Esophagus (tissue), 2 donors: ENCODE data around the gene MUC2. TPM values are rescaled to one million over a fixed set of nuclear protein-coding genes. Genes with fewer than 3 reads are reported as not detected.

Experiments
- H3K27ac ChIP-seq, 2 donors: one replicate each; pipeline ENCODE4 v1.5.1; 2013; ENCODE audit warnings: low read depth in 2 of 2, mild to moderate bottlenecking in 2 of 2, inconsistent platforms in 1 of 2, low read length in 1 of 2, moderate library complexity in 1 of 2
- H3K27me3 ChIP-seq, 2 donors: one replicate each; pipeline ENCODE4 v1.6.1; 2013; ENCODE audit warnings: low read length in 2 of 2, control low read depth in 1 of 2, mild to moderate bottlenecking in 1 of 2; ENCODE audit not compliant: insufficient read depth in 2 of 2, control insufficient read depth in 1 of 2
- H3K36me3 ChIP-seq, 2 donors: one replicate each; pipeline ENCODE4 v1.6.1; 2013; ENCODE audit warnings: low read length in 1 of 2; ENCODE audit not compliant: control insufficient read depth in 2 of 2, insufficient read depth in 2 of 2
- H3K4me1 ChIP-seq, 2 donors: one replicate each; pipeline ENCODE4 v1.6.1; 2013; ENCODE audit warnings: low read length in 1 of 2; ENCODE audit not compliant: control insufficient read depth in 2 of 2, insufficient read depth in 2 of 2
- H3K4me3 ChIP-seq, 2 donors: one replicate each; pipeline ENCODE4 v1.5.1; 2013; ENCODE audit warnings: low read length in 2 of 2, mild to moderate bottlenecking in 2 of 2, low read depth in 1 of 2, moderate library complexity in 1 of 2
- H3K9me3 ChIP-seq, 2 donors: one replicate each; pipeline ENCODE4 v1.6.1; 2013; ENCODE audit warnings: mild to moderate bottlenecking in 2 of 2, low read depth in 1 of 2, low read length in 1 of 2, moderate library complexity in 1 of 2; ENCODE audit not compliant: control insufficient read depth in 2 of 2, insufficient read depth in 1 of 2
- WGBS, 2 donors: extraction: QIAGEN DNeasy Blood & Tissue Kit; methylation state at CpG; one replicate each; pipeline ENCODE4 v1.1.7; 2013; 5-methylcytosine and 5-hydroxymethylcytosine counted together
- polyA plus RNA-seq, 2 donors: library from polyadenylated mRNA; stranded (reverse); fragments of 200-250 nt; gene quantifications; one replicate each; pipeline ENCODE4 v1.2.3, GENCODE V29; 2013
- donor health status: healthy with polysubstance abuse.
- donor health status: Bipolar disorder and iron deficiency.

MUC2 gene
- polyA plus RNA-seq, 2 donors = 0.04 TPM; not detected in 1

GRCh38 chr11:1092145-1092670 is 17.5 kb downstream of the MUC2 start:
- H3K36me3 ChIP-seq = no peaks in the 10 kb centered on the region
- H3K9me3 ChIP-seq = peaks cover 4 to 12% of the 10 kb centered on the region in 2 donors
- H3K27me3 ChIP-seq = no peaks in the 10 kb centered on the region
- no peak overlapping the region for H3K4me3 ChIP-seq
- H3K27ac ChIP-seq = no peak overlapping the region
- 70 to 72% methylated on average over 17 of the region's 17 CpGs for WGBS, 2 donors
- H3K4me1 ChIP-seq = peaks cover 0 to 4% of the 10 kb centered on the region in 2 donors

- H3K36me3 ChIP-seq = no peaks in the 10 kb centered on the region
- no peak overlapping the region for H3K27ac ChIP-seq
- H3K4me3 ChIP-seq = no peak overlapping the region
- peaks cover 0 to 4% of the 10 kb centered on the region in 2 donors for H3K4me1 ChIP-seq
- 71 to 80% methylated on average over 7 of the region's 7 CpGs for WGBS, 2 donors
- no peaks in the 10 kb centered on the region for H3K27me3 ChIP-seq
- H3K9me3 ChIP-seq = peaks cover 4 to 12% of the 10 kb centered on the region in 2 donors
Measured at GRCh38 chr11:1092919-1093318, 18.2 kb downstream of the MUC2 start.

DNA sequence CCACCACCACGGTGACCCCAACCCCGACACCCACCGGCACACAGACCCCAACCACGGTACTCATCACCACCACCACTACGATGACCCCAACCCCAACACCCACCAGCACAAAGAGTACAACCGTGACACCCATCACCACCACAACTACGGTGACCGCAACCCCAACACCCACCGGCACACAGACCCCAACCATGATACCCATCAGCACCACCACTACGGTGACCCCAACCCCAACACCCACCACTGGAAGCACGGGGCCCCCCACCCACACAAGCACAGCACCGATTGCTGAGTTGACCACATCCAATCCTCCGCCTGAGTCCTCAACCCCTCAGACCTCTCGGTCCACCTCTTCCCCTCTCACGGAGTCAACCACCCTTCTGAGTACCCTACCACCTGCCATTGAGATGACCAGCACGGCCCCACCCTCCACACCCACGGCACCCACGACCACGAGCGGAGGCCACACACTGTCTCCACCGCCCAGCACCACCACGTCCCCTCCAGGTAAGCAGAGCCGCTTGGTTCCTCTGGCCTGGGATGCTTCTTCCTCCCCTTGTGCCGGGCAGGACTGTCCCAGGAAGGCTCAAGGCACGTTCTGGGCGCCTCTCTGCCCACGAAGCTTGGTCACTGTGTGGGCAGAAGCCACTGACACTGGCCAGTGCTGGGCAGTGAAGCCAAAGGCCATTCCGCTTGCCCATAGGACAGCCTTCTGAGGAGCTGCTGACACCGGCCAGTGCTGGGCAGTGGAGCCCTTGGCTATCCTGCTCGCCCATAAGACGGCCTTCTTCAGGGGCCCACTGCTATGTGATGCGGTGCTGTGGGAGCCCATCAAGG is 25.1 kb downstream of the MUC2 start:
- WGBS, 2 donors = 93 to 95% methylated on average over 32 of the region's 32 CpGs
- H3K27ac ChIP-seq = no peak overlapping the region
- no peaks in the 10 kb centered on the region for H3K27me3 ChIP-seq
- no peak overlapping the region for H3K4me3 ChIP-seq
- H3K4me1 ChIP-seq = no peaks in the 10 kb centered on the region
- H3K9me3 ChIP-seq = peaks cover 0 to 6% of the 10 kb centered on the region in 2 donors
- no peaks in the 10 kb centered on the region for H3K36me3 ChIP-seq

GRCh38 chr11:1100417-1101245 is 26.0 kb downstream of the MUC2 start:
- WGBS, 2 donors = 88 to 91% methylated on average over 33 of the region's 33 CpGs
- Histone ChIP-seq H3K9me3 (peaks cover 0 to 5% of the 10 kb centered on the region in 2 donors), H3K27ac (no peak overlapping the region), H3K36me3 (no peaks in the 10 kb centered on the region), H3K4me1 (no peaks in the 10 kb centered on the region), H3K4me3 (no peak overlapping the region), H3K27me3 (no peaks in the 10 kb centered on the region)

DNA sequence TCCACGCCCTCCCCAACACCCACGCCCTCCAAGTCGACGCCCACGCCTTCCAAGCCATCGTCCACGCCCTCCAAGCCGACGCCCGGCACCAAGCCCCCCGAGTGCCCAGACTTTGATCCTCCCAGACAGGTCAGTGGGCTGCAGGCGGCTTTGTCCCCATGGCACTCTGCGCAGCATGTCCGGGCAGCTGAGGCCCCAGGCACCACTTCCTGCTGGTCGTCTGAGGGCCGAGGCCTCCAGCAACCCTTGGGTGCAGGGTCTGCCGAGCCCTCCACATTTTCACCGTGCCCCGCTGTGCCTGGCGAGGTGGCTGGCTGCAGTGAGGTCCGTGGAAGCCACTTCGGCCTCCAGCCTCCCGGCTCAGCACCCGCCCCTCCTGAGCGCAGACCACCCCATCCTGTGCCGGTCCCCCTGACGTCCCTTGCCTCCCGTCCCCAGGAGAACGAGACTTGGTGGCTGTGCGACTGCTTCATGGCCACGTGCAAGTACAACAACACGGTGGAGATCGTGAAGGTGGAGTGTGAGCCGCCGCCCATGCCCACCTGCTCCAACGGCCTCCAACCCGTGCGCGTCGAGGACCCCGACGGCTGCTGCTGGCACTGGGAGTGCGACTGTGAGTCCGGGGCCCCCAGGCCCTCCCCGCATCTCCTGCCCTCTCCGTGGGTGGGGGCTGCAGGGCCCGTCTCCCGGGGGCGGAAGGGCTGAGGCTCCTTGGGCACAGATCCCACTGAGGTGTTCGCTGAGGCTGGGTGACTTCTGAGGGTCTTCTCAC is 26.8 kb downstream of the MUC2 start:
- no peaks in the 10 kb centered on the region for H3K36me3 ChIP-seq
- H3K4me1 ChIP-seq = no peaks in the 10 kb centered on the region
- H3K27ac ChIP-seq = no peak overlapping the region
- H3K9me3 ChIP-seq = peaks cover 0 to 2% of the 10 kb centered on the region in 2 donors
- no peak overlapping the region for H3K4me3 ChIP-seq
- H3K27me3 ChIP-seq = no peaks in the 10 kb centered on the region
- WGBS, 2 donors = 80 to 84% methylated on average over 50 of the region's 50 CpGs

- H3K9me3 ChIP-seq = peaks cover 0 to 2% of the 10 kb centered on the region in 2 donors
- no peak overlapping the region for H3K27ac ChIP-seq
- H3K36me3 ChIP-seq = no peaks in the 10 kb centered on the region
- no peak overlapping the region for H3K4me3 ChIP-seq
- WGBS, 2 donors = 88% methylated on average over 30 to 31 of the region's 31 CpGs
- no peaks in the 10 kb centered on the region for H3K27me3 ChIP-seq
- no peaks in the 10 kb centered on the region for H3K4me1 ChIP-seq
Measured at GRCh38 chr11:1102221-1102971, 27.7 kb downstream of the MUC2 start.

- H3K27ac ChIP-seq = no peak overlapping the region
- H3K27me3 ChIP-seq = no peaks in the 10 kb centered on the region
- no peaks in the 10 kb centered on the region for H3K4me1 ChIP-seq
- peaks cover 0 to 2% of the 10 kb centered on the region in 2 donors for H3K9me3 ChIP-seq
- 86 to 88% methylated on average over 9 to 12 of the region's 12 CpGs for WGBS, 2 donors
- H3K4me3 ChIP-seq = no peak overlapping the region
- no peaks in the 10 kb centered on the region for H3K36me3 ChIP-seq
Measured at GRCh38 chr11:1102996-1103395, 28.3 kb downstream of the MUC2 start.

GRCh38 chr11:1103401-1104360 is 29.0 kb downstream of the MUC2 start:
- no peaks in the 10 kb centered on the region for H3K4me1 ChIP-seq
- no peak overlapping the region for H3K4me3 ChIP-seq
- peaks cover 0 to 2% of the 10 kb centered on the region in 2 donors for H3K9me3 ChIP-seq
- no peaks in the 10 kb centered on the region for H3K36me3 ChIP-seq
- no peak overlapping the region for H3K27ac ChIP-seq
- H3K27me3 ChIP-seq = no peaks in the 10 kb centered on the region
- 79 to 81% methylated on average over 43 to 44 of the region's 44 CpGs for WGBS, 2 donors
